ENCODE data around the gene C1QTNF5.
A peak's percentile ranks its signal among the peaks of the same experiment; 100 is the strongest.

The C1QTNF5 gene

GRCh38 chr11:119378851-119379465 is 38.3 kb upstream of the C1QTNF5 start:
- Histone ChIP-seq H3K4me3 (ENCODE audit: low read depth, low read length) (peak overlapping the region; percentile 16), H3K4me2 (ENCODE audit: low read length) (peak overlapping the region; percentile 21), H3K27me3 (ENCODE audit: control insufficient read depth, insufficient read depth, low read length) (no peaks in the 10 kb centered on the region), H3K9ac (no peak overlapping the region), H2AFZ (no peak overlapping the region), H3K4me1 (peaks cover 11% of the 10 kb centered on the region), H3K79me2 (no peaks in the 10 kb centered on the region), H3K9me3 (ENCODE audit: control insufficient read depth, low read length) (no peaks in the 10 kb centered on the region), H3K27ac (no peak overlapping the region), H3K36me3 (ENCODE audit: control insufficient read depth, insufficient read depth, low read length) (no peaks in the 10 kb centered on the region)
- TF ChIP-seq CTCF (IDR thresholded peaks at IDR 0.05): no peak

- Histone ChIP-seq H3K4me3 (ENCODE audit: low read depth, low read length) (peak overlapping the region; percentile 16), H3K9ac (no peak overlapping the region), H3K36me3 (ENCODE audit: control insufficient read depth, insufficient read depth, low read length) (no peaks in the 10 kb centered on the region), H3K27ac (no peak overlapping the region), H3K4me1 (peaks cover 11% of the 10 kb centered on the region), H3K27me3 (ENCODE audit: control insufficient read depth, insufficient read depth, low read length) (no peaks in the 10 kb centered on the region), H3K79me2 (no peaks in the 10 kb centered on the region), H3K9me3 (ENCODE audit: control insufficient read depth, low read length) (no peaks in the 10 kb centered on the region), H3K4me2 (ENCODE audit: low read length) (peak overlapping the region; percentile 21), H2AFZ (no peak overlapping the region)
- TF ChIP-seq CTCF (IDR thresholded peaks at IDR 0.05): no peak
Measured at GRCh38 chr11:119377961-119378667, 37.4 kb upstream of the C1QTNF5 start.

- no peak for TF ChIP-seq CTCF (IDR thresholded peaks at IDR 0.05)
- Histone ChIP-seq H3K27me3 (ENCODE audit: control insufficient read depth, insufficient read depth, low read length) (no peaks in the 10 kb centered on the region), H3K27ac (no peak overlapping the region), H3K36me3 (ENCODE audit: control insufficient read depth, insufficient read depth, low read length) (no peaks in the 10 kb centered on the region), H3K79me2 (no peaks in the 10 kb centered on the region), H3K4me1 (peaks cover 10% of the 10 kb centered on the region), H3K9me3 (ENCODE audit: control insufficient read depth, low read length) (no peaks in the 10 kb centered on the region), H2AFZ (no peak overlapping the region), H3K4me2 (ENCODE audit: low read length) (no peak overlapping the region), H3K9ac (no peak overlapping the region), H3K4me3 (ENCODE audit: low read depth, low read length) (no peak overlapping the region)
Measured at GRCh38 chr11:119377112-119377901, 36.6 kb upstream of the C1QTNF5 start.

GRCh38 chr11:119376197-119376847 is 35.6 kb upstream of the C1QTNF5 start:
- Histone ChIP-seq H3K4me2 (ENCODE audit: low read length) (no peak overlapping the region), H3K27me3 (ENCODE audit: control insufficient read depth, insufficient read depth, low read length) (no peaks in the 10 kb centered on the region), H3K9me3 (ENCODE audit: control insufficient read depth, low read length) (no peaks in the 10 kb centered on the region), H3K4me1 (peaks cover 14% of the 10 kb centered on the region), H3K27ac (no peak overlapping the region), H3K4me3 (ENCODE audit: low read depth, low read length) (no peak overlapping the region), H2AFZ (no peak overlapping the region), H3K9ac (no peak overlapping the region), H3K36me3 (ENCODE audit: control insufficient read depth, insufficient read depth, low read length) (no peaks in the 10 kb centered on the region), H3K79me2 (no peaks in the 10 kb centered on the region)
- no peak for TF ChIP-seq CTCF (IDR thresholded peaks at IDR 0.05)
